ENCODE measurements around the gene KANSL1L. TPM values are rescaled to one million over a fixed set of nuclear protein-coding genes. Genes with fewer than 3 reads are reported as not detected.

KANSL1L gene
- total RNA-seq, 1 donor from 2014 or later: 28.8 TPM

- no peak for DNase-seq (ENCODE audit: low read depth in 2 of 2)
Observed at GRCh38 chr2:210000464-210001324, 170.5 kb downstream of the KANSL1L start.

GRCh38 chr2:209998596-209998995 is 172.6 kb downstream of the KANSL1L start:
- DNase-seq (ENCODE audit: low read depth in 2 of 2): peak; percentile 27 to 39

GRCh38 chr2:209993968-209994367 is 177.2 kb downstream of the KANSL1L start:
- DNase-seq (ENCODE audit: low read depth in 2 of 2): no peak

GRCh38 chr2:209990838-209991237 is 180.4 kb downstream of the KANSL1L start:
- DNase-seq (ENCODE audit: low read depth in 2 of 2): no peak

- DNase-seq (ENCODE audit: low read depth in 2 of 2): no peak
Observed at GRCh38 chr2:209988010-209988409, 183.2 kb downstream of the KANSL1L start.

GRCh38 chr2:209986415-209986814 is 184.8 kb downstream of the KANSL1L start:
- no peak for DNase-seq (ENCODE audit: low read depth in 2 of 2)

GRCh38 chr2:209985874-209986273 is 185.3 kb downstream of the KANSL1L start:
- DNase-seq (ENCODE audit: low read depth in 2 of 2): no peak

- DNase-seq (ENCODE audit: low read depth in 2 of 2): no peak
Observed at GRCh38 chr2:209984291-209984690, 186.9 kb downstream of the KANSL1L start.

- peak; percentile 52 to 70 for DNase-seq (ENCODE audit: low read depth in 2 of 2)
Observed at GRCh38 chr2:209977386-209978239, 193.6 kb downstream of the KANSL1L start.

- DNase-seq (ENCODE audit: low read depth in 2 of 2): no peak
Observed at GRCh38 chr2:209976698-209977385, 194.4 kb downstream of the KANSL1L start.

GRCh38 chr2:209974576-209974975 is 196.6 kb downstream of the KANSL1L start:
- no peak for DNase-seq (ENCODE audit: low read depth in 2 of 2)

- no peak for DNase-seq (ENCODE audit: low read depth in 2 of 2)
Observed at GRCh38 chr2:209973328-209973727, 197.9 kb downstream of the KANSL1L start.

Other genes starting within 250 kb of the KANSL1L start
- 49.0 and 73.4 TPM in 2 replicates for gene RPE, start 168.8 kb downstream of the KANSL1L start, total RNA-seq
- gene ACADL, start 54.0 kb upstream of the KANSL1L start, total RNA-seq: not detected in 2 replicates
- gene MYL1, start 143.8 kb upstream of the KANSL1L start, total RNA-seq: not detected in 2 replicates

All from lung microvascular endothelial cell (primary cell).